IMR-90 (cell line): Measurements from ENCODE around the gene ZCCHC7.

Experiments
- BHLHE40 ChIP-seq: fragments of 150-350 bp; IDR thresholded peaks from 2 replicates; pipeline ENCODE4 v1.6.1; 2016; ENCODE audit warnings: mild to moderate bottlenecking, low read depth, low read length
- CHD1 ChIP-seq: IDR thresholded peaks from 2 replicates; pipeline ENCODE4 v1.6.1; 2012; ENCODE audit warnings: low read depth, low read length, improper control_type of control experiment
- MAFK ChIP-seq: IDR thresholded peaks from 2 replicates; pipeline ENCODE4 v1.6.1; 2012; ENCODE audit warnings: low read depth, low read length, improper control_type of control experiment
- MXI1 ChIP-seq: IDR thresholded peaks from 2 replicates; pipeline ENCODE4 v1.6.1; 2012; ENCODE audit warnings: low read depth, mild to moderate bottlenecking, low read length, moderate library complexity, borderline replicate concordance
- NFE2L2 ChIP-seq: fragments of 150-350 bp; IDR thresholded peaks from 2 replicates; pipeline ENCODE4 v1.6.1; 2016; ENCODE audit warnings: low read depth, mild to moderate bottlenecking, low read length
- POLR2A ChIP-seq: IDR thresholded peaks from 2 replicates; pipeline ENCODE4 v1.6.1; 2012; ENCODE audit warnings: mild to moderate bottlenecking, low read depth, low read length
- RAD21 ChIP-seq: IDR thresholded peaks from 2 replicates; pipeline ENCODE4 v1.6.1; 2012; ENCODE audit warnings: low read length, improper control_type of control experiment
- RCOR1 ChIP-seq: IDR thresholded peaks from 2 replicates; pipeline ENCODE4 v1.6.1; 2012; ENCODE audit warnings: mild to moderate bottlenecking, low read length, improper control_type of control experiment; ENCODE audit not compliant: insufficient replicate concordance
- RFX5 ChIP-seq: IDR thresholded peaks from 2 replicates; pipeline ENCODE4 v1.8.0; 2012; ENCODE audit warnings: low read depth, mild to moderate bottlenecking, low read length, moderate library complexity
- SMC3 ChIP-seq: fragments of 150-350 bp; IDR thresholded peaks from 2 replicates; pipeline ENCODE4 v1.6.1; 2016; ENCODE audit warnings: low read depth, mild to moderate bottlenecking, antibody characterized with exemption, low read length, moderate library complexity
- TF ChIP-seq, protein P1 (sequence below): conservative IDR thresholded peaks from 2 replicates; pipeline ENCODE4 v1.5.1; 2012; ENCODE audit warnings: mild to moderate bottlenecking, low read depth, low read length, improper control_type of control experiment
- TF ChIP-seq, protein P2 (sequence below): fragments of 150-350 bp; IDR thresholded peaks from 2 replicates; pipeline ENCODE4 v1.6.1; 2017; ENCODE audit warnings: mild to moderate bottlenecking, antibody characterized with exemption, low read length, low read depth

DNA sequence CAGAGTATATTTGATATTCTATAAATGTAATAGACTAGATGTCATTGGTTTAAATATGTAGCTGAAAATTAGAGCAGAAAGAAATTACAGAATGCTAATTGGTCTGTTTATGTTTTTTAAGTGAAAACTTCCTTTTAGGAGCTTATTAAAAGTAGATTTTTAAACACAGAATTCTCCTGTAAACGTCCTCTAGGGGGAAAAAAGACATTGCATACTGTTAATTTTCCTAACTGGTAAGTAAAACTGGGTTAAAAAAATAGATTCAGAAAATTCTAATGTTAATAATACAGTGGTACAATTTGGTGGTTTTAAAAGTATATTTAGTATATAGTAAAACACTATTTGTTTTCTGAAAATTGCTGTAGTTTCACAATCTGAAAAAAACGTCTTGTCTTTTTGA is 59.8 kb downstream of the ZCCHC7 start:
- TF ChIP-seq, protein P1, sequence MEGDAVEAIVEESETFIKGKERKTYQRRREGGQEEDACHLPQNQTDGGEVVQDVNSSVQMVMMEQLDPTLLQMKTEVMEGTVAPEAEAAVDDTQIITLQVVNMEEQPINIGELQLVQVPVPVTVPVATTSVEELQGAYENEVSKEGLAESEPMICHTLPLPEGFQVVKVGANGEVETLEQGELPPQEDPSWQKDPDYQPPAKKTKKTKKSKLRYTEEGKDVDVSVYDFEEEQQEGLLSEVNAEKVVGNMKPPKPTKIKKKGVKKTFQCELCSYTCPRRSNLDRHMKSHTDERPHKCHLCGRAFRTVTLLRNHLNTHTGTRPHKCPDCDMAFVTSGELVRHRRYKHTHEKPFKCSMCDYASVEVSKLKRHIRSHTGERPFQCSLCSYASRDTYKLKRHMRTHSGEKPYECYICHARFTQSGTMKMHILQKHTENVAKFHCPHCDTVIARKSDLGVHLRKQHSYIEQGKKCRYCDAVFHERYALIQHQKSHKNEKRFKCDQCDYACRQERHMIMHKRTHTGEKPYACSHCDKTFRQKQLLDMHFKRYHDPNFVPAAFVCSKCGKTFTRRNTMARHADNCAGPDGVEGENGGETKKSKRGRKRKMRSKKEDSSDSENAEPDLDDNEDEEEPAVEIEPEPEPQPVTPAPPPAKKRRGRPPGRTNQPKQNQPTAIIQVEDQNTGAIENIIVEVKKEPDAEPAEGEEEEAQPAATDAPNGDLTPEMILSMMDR: no peak
- TF ChIP-seq, protein P2, sequence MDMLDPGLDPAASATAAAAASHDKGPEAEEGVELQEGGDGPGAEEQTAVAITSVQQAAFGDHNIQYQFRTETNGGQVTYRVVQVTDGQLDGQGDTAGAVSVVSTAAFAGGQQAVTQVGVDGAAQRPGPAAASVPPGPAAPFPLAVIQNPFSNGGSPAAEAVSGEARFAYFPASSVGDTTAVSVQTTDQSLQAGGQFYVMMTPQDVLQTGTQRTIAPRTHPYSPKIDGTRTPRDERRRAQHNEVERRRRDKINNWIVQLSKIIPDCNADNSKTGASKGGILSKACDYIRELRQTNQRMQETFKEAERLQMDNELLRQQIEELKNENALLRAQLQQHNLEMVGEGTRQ: no peak
- TF ChIP-seq POLR2A: no peak
- no peak for TF ChIP-seq RAD21
- TF ChIP-seq RCOR1: no peak
- no peak for TF ChIP-seq BHLHE40
- no peak for TF ChIP-seq MAFK
- TF ChIP-seq MXI1: no peak
- no peak for TF ChIP-seq CHD1
- no peak for TF ChIP-seq RFX5
- TF ChIP-seq SMC3: no peak
- no peak for TF ChIP-seq NFE2L2
